ENCODE measurements around the gene SEH1L. TPM values are rescaled to one million over a fixed set of nuclear protein-coding genes. Genes with fewer than 3 reads are reported as not detected.

SEH1L gene
- total RNA-seq, 1 donor from 2014 or later = 37.5 TPM

GRCh38 chr18:13004396-13004795, 56.6 kb downstream of the SEH1L start:
- DNase-seq (ENCODE audit: low spot score) = no peak
- Mint-ChIP-seq H3K27me3 (ENCODE audit: low read depth) (no peaks in the 10 kb centered on the region), H3K9me3 (ENCODE audit: low read depth) (no peaks in the 10 kb centered on the region), H3K4me3 (ENCODE audit: unreplicated experiment) (no peak overlapping the region), H3K36me3 (ENCODE audit: low read depth) (no peaks in the 10 kb centered on the region), H3K27ac (ENCODE audit: unreplicated experiment) (no peak overlapping the region), H3K4me1 (ENCODE audit: low read depth) (no peaks in the 10 kb centered on the region)
- TF ChIP-seq CTCF (IDR thresholded peaks at IDR 0.05) = no peak

GRCh38 chr18:13005289-13005688, 57.5 kb downstream of the SEH1L start:
- Mint-ChIP-seq H3K4me1 (ENCODE audit: low read depth) (no peaks in the 10 kb centered on the region), H3K36me3 (ENCODE audit: low read depth) (no peaks in the 10 kb centered on the region), H3K27ac (ENCODE audit: unreplicated experiment) (no peak overlapping the region), H3K27me3 (ENCODE audit: low read depth) (no peaks in the 10 kb centered on the region), H3K9me3 (ENCODE audit: low read depth) (no peaks in the 10 kb centered on the region), H3K4me3 (ENCODE audit: unreplicated experiment) (no peak overlapping the region)
- DNase-seq (ENCODE audit: low spot score) = no peak
- no peak for TF ChIP-seq CTCF (IDR thresholded peaks at IDR 0.05)

GRCh38 chr18:13006531-13007247, 58.9 kb downstream of the SEH1L start:
- no peaks in the 10 kb centered on the region for H3K27me3 Mint-ChIP-seq (ENCODE audit: low read depth)
- H3K36me3 Mint-ChIP-seq (ENCODE audit: low read depth) = peaks cover under 1% of the 10 kb centered on the region
- no peak overlapping the region for H3K4me3 Mint-ChIP-seq (ENCODE audit: unreplicated experiment)
- no peak for TF ChIP-seq CTCF (IDR thresholded peaks at IDR 0.05)
- no peaks in the 10 kb centered on the region for H3K9me3 Mint-ChIP-seq (ENCODE audit: low read depth)
- no peaks in the 10 kb centered on the region for H3K4me1 Mint-ChIP-seq (ENCODE audit: low read depth)
- no peak overlapping the region for H3K27ac Mint-ChIP-seq (ENCODE audit: unreplicated experiment)
- no peak for DNase-seq (ENCODE audit: low spot score)

- no peaks in the 10 kb centered on the region for H3K9me3 Mint-ChIP-seq (ENCODE audit: low read depth)
- H3K4me3 Mint-ChIP-seq (ENCODE audit: unreplicated experiment) = no peak overlapping the region
- DNase-seq (ENCODE audit: low spot score) = no peak
- peaks cover 2% of the 10 kb centered on the region for H3K36me3 Mint-ChIP-seq (ENCODE audit: low read depth)
- H3K4me1 Mint-ChIP-seq (ENCODE audit: low read depth) = no peaks in the 10 kb centered on the region
- no peak overlapping the region for H3K27ac Mint-ChIP-seq (ENCODE audit: unreplicated experiment)
- no peak for TF ChIP-seq CTCF (IDR thresholded peaks at IDR 0.05)
- no peaks in the 10 kb centered on the region for H3K27me3 Mint-ChIP-seq (ENCODE audit: low read depth)
Observed at GRCh38 chr18:13007248-13007560, 59.4 kb downstream of the SEH1L start.

GRCh38 chr18:13011719-13012118, 63.9 kb downstream of the SEH1L start:
- Mint-ChIP-seq H3K4me3 (ENCODE audit: unreplicated experiment) (no peak overlapping the region), H3K9me3 (ENCODE audit: low read depth) (no peaks in the 10 kb centered on the region), H3K27me3 (ENCODE audit: low read depth) (no peaks in the 10 kb centered on the region), H3K27ac (ENCODE audit: unreplicated experiment) (no peak overlapping the region), H3K4me1 (ENCODE audit: low read depth) (no peaks in the 10 kb centered on the region), H3K36me3 (ENCODE audit: low read depth) (peaks cover 16% of the 10 kb centered on the region)
- DNase-seq (ENCODE audit: low spot score) = no peak
- no peak for TF ChIP-seq CTCF (IDR thresholded peaks at IDR 0.05)
